Progenitor cell of endocrine pancreas (in vitro differentiated cells): Measurements from ENCODE around the gene CLEC2L. TPM values are rescaled to one million over a fixed set of nuclear protein-coding genes. Genes with fewer than 3 reads are reported as not detected.
A peak's percentile ranks its signal among the peaks of the same experiment; 100 is the strongest.

Experiments used
- DNase-seq: peaks from one replicate; pipeline ENCODE4 v3.0.0; 2021; ENCODE audit warnings: low spot score; ENCODE audit not compliant: unreplicated experiment
- H3K27ac Mint-ChIP-seq: 2 replicates; pipeline ENCODE4 v1.8.0; 2021; ENCODE audit warnings: mild to moderate bottlenecking, moderate library complexity, mixed read lengths
- H3K27me3 Mint-ChIP-seq: 2 replicates; pipeline ENCODE4 v1.8.0; 2021; ENCODE audit warnings: mixed read lengths
- H3K36me3 Mint-ChIP-seq: 2 replicates; pipeline ENCODE4 v1.8.0; 2022; ENCODE audit warnings: mixed read lengths; ENCODE audit not compliant: insufficient read depth
- H3K4me1 Mint-ChIP-seq: 2 replicates; pipeline ENCODE4 v1.8.0; 2021; ENCODE audit warnings: low read depth, mixed read lengths
- H3K4me3 Mint-ChIP-seq: 2 replicates; pipeline ENCODE4 v1.8.0; 2021; ENCODE audit warnings: low read depth, mild to moderate bottlenecking, moderate library complexity, mixed read lengths
- H3K9me3 Mint-ChIP-seq: 2 replicates; pipeline ENCODE4 v1.8.0; 2021; ENCODE audit warnings: low read depth, mixed read lengths
- total RNA-seq: library from RNA; stranded (reverse); gene quantifications from 2 replicates; pipeline ENCODE4 v1.2.1, GENCODE V29; 2021
- TF ChIP-seq, protein P1 (sequence below): fragments of 200-600 bp; sonication (generic); IDR thresholded peaks from one replicate; pipeline ENCODE4 v1.5.0; 2021; ENCODE audit warnings: antibody characterized with exemption, mild to moderate bottlenecking; ENCODE audit not compliant: unreplicated experiment

The CLEC2L gene
- total RNA-seq, 1 donor from 2014 or later: not detected

DNA sequence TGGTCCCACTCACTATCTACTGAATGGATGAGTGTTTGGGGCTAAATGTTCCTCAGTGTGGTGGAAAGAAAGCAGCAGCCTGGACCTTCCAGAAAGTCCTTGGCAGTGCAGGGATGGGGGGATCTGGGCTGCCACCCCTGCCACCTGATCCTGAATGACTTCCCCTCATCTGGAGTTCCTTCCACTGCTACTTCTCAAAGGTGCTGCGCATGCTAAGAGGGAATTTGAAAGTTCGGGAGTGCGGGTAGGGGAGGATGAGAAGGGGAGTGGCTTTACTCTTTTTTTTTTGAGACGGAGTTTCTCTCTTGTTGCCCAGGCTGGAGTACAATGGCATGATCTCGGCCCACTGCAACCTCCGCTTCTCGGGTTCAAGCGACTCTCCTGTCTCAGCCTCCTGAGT lies 41.4 kb upstream of the CLEC2L start:
- no peaks in the 10 kb centered on the region for H3K4me1 Mint-ChIP-seq

DNA sequence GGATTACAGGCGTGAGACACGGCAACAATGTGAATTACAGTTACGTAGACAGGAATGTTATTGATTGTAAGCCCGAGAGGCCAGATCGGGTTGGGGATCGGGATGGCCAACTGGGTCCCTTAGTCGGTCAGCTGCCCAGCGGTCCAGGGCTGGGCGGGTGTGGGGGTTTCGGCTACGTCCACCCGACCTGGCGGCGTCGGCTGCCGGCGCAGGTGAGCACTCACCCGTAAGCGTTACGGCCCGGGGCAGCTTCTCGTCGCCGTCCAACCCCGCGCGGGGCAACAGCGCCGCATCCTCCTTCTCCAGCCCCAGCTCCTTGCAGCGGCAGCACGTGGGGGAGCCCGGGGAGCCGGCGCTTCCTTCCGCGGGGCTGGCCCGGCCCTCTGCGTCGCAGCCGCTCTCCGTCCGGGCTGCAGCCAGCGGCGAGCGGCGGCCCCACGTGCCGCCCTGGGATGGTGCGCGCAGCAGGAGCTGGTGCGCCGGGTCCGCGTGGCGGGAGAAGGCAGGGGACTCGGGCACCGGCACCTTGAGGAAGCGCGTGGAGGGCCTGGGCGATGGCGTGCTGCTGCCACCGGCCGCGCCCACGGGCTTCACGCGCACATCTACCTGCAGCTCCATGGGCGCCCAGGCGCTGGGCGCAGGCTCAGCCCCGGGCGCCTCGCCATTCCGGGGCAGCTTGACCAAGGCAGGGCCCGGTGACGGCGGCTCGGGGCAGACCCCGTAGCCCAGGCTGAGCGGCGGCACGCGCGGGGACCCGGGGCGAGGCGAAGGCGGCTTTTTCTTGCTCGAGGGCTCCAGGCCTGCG lies 40.6 kb upstream of the CLEC2L start:
- peak; percentile 24 for DNase-seq
- Mint-ChIP-seq H3K36me3 (no peaks in the 10 kb centered on the region), H3K9me3 (no peaks in the 10 kb centered on the region), H3K4me3 (peak overlapping the region; percentile 35), H3K27me3 (peaks cover 53% of the 10 kb centered on the region), H3K27ac (no peak overlapping the region), H3K4me1 (no peaks in the 10 kb centered on the region)
- TF ChIP-seq, protein P1, sequence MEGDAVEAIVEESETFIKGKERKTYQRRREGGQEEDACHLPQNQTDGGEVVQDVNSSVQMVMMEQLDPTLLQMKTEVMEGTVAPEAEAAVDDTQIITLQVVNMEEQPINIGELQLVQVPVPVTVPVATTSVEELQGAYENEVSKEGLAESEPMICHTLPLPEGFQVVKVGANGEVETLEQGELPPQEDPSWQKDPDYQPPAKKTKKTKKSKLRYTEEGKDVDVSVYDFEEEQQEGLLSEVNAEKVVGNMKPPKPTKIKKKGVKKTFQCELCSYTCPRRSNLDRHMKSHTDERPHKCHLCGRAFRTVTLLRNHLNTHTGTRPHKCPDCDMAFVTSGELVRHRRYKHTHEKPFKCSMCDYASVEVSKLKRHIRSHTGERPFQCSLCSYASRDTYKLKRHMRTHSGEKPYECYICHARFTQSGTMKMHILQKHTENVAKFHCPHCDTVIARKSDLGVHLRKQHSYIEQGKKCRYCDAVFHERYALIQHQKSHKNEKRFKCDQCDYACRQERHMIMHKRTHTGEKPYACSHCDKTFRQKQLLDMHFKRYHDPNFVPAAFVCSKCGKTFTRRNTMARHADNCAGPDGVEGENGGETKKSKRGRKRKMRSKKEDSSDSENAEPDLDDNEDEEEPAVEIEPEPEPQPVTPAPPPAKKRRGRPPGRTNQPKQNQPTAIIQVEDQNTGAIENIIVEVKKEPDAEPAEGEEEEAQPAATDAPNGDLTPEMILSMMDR: no peak

More for the DNA sequence above, 41.4 kb upstream of the CLEC2L start:
- Mint-ChIP-seq H3K36me3 (no peaks in the 10 kb centered on the region), H3K4me3 (no peak overlapping the region), H3K9me3 (no peaks in the 10 kb centered on the region), H3K27ac (no peak overlapping the region), H3K27me3 (peaks cover 47% of the 10 kb centered on the region)
- no peak for DNase-seq
- TF ChIP-seq, protein P1: no peak

DNA sequence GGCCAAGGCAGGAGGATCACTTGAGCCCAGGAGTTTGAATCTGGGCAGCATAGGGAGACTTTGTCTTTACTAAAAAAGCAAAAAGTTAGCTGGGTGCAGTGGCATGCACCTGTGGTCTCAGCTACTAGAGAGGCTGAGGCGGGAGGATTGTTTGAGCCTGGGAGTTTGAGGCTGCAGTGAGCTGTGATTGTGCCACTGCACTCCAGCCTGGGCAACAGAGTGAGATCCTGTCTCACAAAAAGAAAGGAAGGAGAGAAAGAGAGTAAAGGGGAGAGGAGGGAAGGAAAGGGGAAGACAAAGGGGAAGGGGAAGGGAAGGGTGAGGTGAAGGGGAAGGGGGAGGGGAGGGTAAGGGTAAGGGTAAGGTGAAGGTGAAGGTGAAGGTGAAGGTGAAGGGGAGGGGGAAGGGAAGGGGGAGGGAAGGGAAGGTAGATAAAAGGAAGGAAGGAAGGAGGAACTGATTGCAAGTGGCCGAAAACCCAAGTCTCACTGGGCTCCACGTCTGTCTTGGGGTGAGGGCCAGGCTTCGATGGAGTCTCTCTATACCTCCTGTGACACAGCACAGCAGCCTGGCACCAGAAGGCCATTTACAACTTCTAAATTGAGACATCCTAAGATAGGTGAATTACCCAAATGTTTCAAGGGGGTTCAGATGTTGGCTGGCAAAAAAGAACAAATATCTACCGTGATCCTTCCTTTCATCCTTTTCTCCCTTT lies 36.0 kb upstream of the CLEC2L start:
- no peak overlapping the region for H3K27ac Mint-ChIP-seq
- H3K4me3 Mint-ChIP-seq: no peak overlapping the region
- no peaks in the 10 kb centered on the region for H3K9me3 Mint-ChIP-seq
- H3K4me1 Mint-ChIP-seq: peaks cover 2% of the 10 kb centered on the region
- H3K36me3 Mint-ChIP-seq: no peaks in the 10 kb centered on the region
- DNase-seq: no peak
- H3K27me3 Mint-ChIP-seq: peaks cover 47% of the 10 kb centered on the region
- TF ChIP-seq, protein P1: no peak

DNA sequence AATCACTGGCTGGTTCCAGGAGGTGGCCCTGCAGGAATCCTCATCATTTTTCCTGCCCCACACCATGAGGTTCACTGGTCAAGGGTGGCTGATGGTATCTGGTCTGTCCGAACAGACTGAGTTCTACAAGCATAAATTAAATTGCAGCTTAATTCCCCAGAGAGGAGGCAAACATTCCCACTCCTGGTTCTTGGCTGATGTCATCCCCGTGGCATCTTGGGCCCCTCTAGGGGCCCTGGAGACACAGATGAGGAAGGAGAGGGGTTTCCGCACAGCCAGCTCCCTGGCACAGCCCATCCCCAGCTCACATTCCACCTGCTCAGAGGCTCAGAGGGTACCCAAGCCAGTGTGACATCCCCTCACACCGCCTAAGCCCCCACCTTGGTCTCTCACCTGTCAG lies 34.7 kb upstream of the CLEC2L start:
- DNase-seq: no peak
- Mint-ChIP-seq H3K27ac (no peak overlapping the region), H3K27me3 (peaks cover 46% of the 10 kb centered on the region), H3K36me3 (no peaks in the 10 kb centered on the region), H3K4me3 (no peak overlapping the region), H3K4me1 (peaks cover 2% of the 10 kb centered on the region), H3K9me3 (no peaks in the 10 kb centered on the region)
- TF ChIP-seq, protein P1: no peak

DNA sequence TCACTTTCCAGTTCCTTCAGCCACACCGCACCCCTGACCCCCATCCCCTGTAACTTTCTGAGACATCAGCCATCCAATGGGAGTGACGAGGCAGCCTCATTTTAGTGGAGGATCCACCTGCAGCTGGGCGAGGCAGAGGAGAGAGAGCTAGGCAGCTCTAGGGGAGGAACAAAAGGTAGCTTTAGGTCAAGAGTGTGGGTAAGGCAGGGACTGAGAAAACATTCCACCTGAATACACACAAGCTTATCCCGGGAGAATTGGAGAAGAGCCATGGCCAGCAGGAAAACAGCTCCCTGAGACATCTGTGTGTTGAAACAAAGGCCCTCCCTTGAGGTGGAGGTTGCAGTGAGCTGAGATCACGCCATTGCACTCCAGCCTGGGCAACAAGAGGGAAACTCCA lies 33.4 kb upstream of the CLEC2L start:
- DNase-seq: no peak
- Mint-ChIP-seq H3K4me3 (no peak overlapping the region), H3K4me1 (peaks cover 2% of the 10 kb centered on the region), H3K36me3 (no peaks in the 10 kb centered on the region), H3K9me3 (no peaks in the 10 kb centered on the region), H3K27me3 (peaks cover 46% of the 10 kb centered on the region), H3K27ac (no peak overlapping the region)
- TF ChIP-seq, protein P1: no peak
